Right lobe of liver (tissue), 4 donors: ENCODE data around the gene ACSF2.

ENCODE experiments used
- POLR2A ChIP-seq: fragments of 450-650 bp; IDR thresholded peaks from one replicate; pipeline ENCODE4 v1.6.1; 2017; ENCODE audit warnings: antibody characterized with exemption, mild to moderate bottlenecking
- TF ChIP-seq, protein P1 (sequence below), 4 donors: fragments of 200-600 bp in 3 of 4; fragments of 450-650 bp in 1 of 4; IDR thresholded peaks; one replicate each; pipeline versions ENCODE4 v1.5.1 to v1.8.0; 2016 to 2022; ENCODE audit warnings: antibody characterized with exemption in 4 of 4, mild to moderate bottlenecking in 2 of 4
- donor health status: DM: no; HTN: no; CAD: no.
- donor health status: DM: no; HTN: no; CAD: no.
- donor health status: DM: no; HTN: yes; CAD: no.

- TF ChIP-seq, protein P1, sequence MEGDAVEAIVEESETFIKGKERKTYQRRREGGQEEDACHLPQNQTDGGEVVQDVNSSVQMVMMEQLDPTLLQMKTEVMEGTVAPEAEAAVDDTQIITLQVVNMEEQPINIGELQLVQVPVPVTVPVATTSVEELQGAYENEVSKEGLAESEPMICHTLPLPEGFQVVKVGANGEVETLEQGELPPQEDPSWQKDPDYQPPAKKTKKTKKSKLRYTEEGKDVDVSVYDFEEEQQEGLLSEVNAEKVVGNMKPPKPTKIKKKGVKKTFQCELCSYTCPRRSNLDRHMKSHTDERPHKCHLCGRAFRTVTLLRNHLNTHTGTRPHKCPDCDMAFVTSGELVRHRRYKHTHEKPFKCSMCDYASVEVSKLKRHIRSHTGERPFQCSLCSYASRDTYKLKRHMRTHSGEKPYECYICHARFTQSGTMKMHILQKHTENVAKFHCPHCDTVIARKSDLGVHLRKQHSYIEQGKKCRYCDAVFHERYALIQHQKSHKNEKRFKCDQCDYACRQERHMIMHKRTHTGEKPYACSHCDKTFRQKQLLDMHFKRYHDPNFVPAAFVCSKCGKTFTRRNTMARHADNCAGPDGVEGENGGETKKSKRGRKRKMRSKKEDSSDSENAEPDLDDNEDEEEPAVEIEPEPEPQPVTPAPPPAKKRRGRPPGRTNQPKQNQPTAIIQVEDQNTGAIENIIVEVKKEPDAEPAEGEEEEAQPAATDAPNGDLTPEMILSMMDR (IDR thresholded peaks at IDR 0.05) = no peak
- no peak for TF ChIP-seq POLR2A
These were observed 19.1 kb downstream of the ACSF2 start for GRCh38 chr17:50444841-50445715.
